NCI-H2081 (cell line): Measurements from ENCODE around the gene PCDHA4.

Source experiments
- DNase-seq, 2 experiments: peaks; one replicate each; lab custom pipeline; 2025; lab: John Stamatoyannopoulos, UW

PCDHA4 gene

GRCh38 chr5:140855772-140856674, 49.2 kb downstream of the PCDHA4 start, which contains the start of gene PCDHA10:
PCDHA10 (plus strand) TSS chr5:140855897; CDS start chr5:140856049, 152 bp downstream.
- no peak for DNase-seq

GRCh38 chr5:140857177-140857986, 50.5 kb downstream of the PCDHA4 start:
- DNase-seq = no peak

DNA sequence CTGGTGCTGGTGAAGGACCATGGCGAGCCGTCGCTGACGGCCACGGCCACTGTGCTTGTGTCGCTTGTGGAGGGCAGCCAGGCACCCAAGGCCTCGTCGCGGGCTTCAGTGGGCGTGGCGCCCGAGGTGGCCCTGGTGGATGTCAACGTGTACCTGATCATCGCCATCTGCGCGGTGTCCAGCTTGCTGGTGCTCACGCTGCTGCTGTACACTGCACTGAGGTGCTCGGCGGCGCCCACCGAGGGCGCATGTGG, 51.0 kb downstream of the PCDHA4 start:
- DNase-seq = no peak

DNA sequence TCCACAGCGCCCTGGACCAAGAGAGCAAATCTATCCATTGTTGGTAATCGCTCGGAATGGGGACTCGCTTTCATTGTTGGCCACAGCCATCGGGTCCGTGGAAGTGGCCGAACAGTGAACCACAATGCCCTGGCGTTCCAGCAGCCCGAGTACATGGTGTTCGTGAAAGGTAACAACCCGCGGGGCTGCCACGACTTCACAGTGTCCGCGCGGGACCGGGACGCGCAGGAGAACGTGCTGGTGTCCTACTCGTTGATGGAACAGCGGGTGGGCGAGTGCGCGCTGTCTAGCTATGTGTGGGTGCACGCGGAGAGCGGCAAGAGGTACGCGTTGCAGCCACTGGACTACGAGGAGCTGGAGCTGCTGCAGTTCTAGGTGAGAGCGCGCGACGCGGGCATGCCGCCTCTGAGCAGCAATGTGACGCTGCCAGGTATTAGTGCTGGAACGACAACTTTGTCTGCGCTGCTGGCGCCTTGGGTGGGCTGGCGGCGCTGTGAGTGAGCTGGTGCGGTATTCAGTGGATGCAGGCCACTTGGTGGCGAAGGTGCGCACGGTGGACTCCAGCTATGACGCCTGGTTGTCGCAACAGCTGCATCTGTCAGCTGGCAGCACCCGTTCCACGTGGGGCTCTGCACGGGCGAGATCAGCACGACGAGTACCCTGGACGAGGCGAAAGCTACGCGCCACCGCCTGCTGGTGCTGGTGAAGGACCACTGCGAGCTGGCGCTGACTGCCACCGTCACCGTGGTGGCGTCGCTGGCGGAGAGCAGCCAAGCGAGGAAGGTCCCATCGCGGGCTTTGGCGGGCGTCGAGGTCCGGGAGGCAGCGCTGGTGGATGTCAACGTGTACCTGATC, 55.8 kb downstream of the PCDHA4 start:
- no peak for DNase-seq
